GM19239 (cell line): ENCODE results near the gene FRS2.
A peak's percentile ranks its signal among the peaks of the same experiment; 100 is the strongest.
"Not testable (repeated sequence)": the region's sequence is repeated elsewhere in the genome, so short reads cannot be mapped to it uniquely, and the experiment has no call there.

Experiments used
- DNase-seq: peaks from one replicate; pipeline ENCODE4 v3.0.0; 2011; ENCODE audit warnings: low spot score; ENCODE audit not compliant: insufficient read length
- FAIRE-seq: peaks from 2 replicates; lab custom pipeline; 2011; peaks lifted over from hg19 to GRCh38; lab: Jason Lieb, UNC

The FRS2 gene

GRCh38 chr12:69470189-69471075 lies at the start of gene FRS2:
Gene FRS2 (plus strand): TSS chr12:69470388. CDS start chr12:69569031, 98,643 bp downstream.
- FAIRE-seq (peak; percentile 88), DNase-seq (peak; percentile 89)

- no peak for FAIRE-seq
- no peak for DNase-seq
Measured at GRCh38 chr12:69421548-69421947, 48.6 kb upstream of the FRS2 start.

GRCh38 chr12:69423037-69423905 lies 46.9 kb upstream of the FRS2 start:
- DNase-seq = no peak
- no peak for FAIRE-seq

- FAIRE-seq (no peak), DNase-seq (no peak)
Measured at GRCh38 chr12:69425417-69425816, 44.8 kb upstream of the FRS2 start.

- FAIRE-seq = no peak
- no peak for DNase-seq
Measured at GRCh38 chr12:69428351-69429073, 41.7 kb upstream of the FRS2 start.

GRCh38 chr12:69430942-69431590 lies 39.1 kb upstream of the FRS2 start:
- FAIRE-seq (no peak), DNase-seq (no peak)

- DNase-seq (no peak), FAIRE-seq (no peak)
Measured at GRCh38 chr12:69431591-69432222, 38.5 kb upstream of the FRS2 start.

- no peak for FAIRE-seq
- no peak for DNase-seq
Measured at GRCh38 chr12:69433653-69434052, 36.5 kb upstream of the FRS2 start.

- DNase-seq = no peak
- no peak for FAIRE-seq
Measured at GRCh38 chr12:69435644-69436043, 34.5 kb upstream of the FRS2 start.

GRCh38 chr12:69437073-69437472 lies 33.1 kb upstream of the FRS2 start:
- FAIRE-seq (no peak), DNase-seq (no peak)

- no peak for FAIRE-seq
- no peak for DNase-seq
Measured at GRCh38 chr12:69438539-69438938, 31.6 kb upstream of the FRS2 start.

GRCh38 chr12:69440016-69440415 lies 30.2 kb upstream of the FRS2 start:
- FAIRE-seq = no peak
- no peak for DNase-seq

- FAIRE-seq = no peak
- DNase-seq = no peak
Measured at GRCh38 chr12:69440886-69441285, 29.3 kb upstream of the FRS2 start.

GRCh38 chr12:69442894-69443293 lies 27.3 kb upstream of the FRS2 start:
- no peak for FAIRE-seq

GRCh38 chr12:69443916-69444315 lies 26.3 kb upstream of the FRS2 start:
- FAIRE-seq = no peak

More at GRCh38 chr12:69442894-69443293, 27.3 kb upstream of the FRS2 start:
- no peak for DNase-seq

GRCh38 chr12:69447892-69448291 lies 22.3 kb upstream of the FRS2 start:
- FAIRE-seq (no peak), DNase-seq (no peak)

More at GRCh38 chr12:69443916-69444315, 26.3 kb upstream of the FRS2 start:
- no peak for DNase-seq

GRCh38 chr12:69452598-69453132 lies 17.5 kb upstream of the FRS2 start:
- FAIRE-seq = not testable (repeated sequence)

GRCh38 chr12:69456239-69456638 lies 13.9 kb upstream of the FRS2 start:
- DNase-seq (no peak), FAIRE-seq (no peak)

More at GRCh38 chr12:69452598-69453132, 17.5 kb upstream of the FRS2 start:
- not testable (repeated sequence) for DNase-seq

GRCh38 chr12:69457433-69457832 lies 12.8 kb upstream of the FRS2 start:
- DNase-seq (no peak), FAIRE-seq (no peak)
